Dendritic cell treated with granulocyte-macrophage colony-stimulating factor and Interleukin-4, amounts not matched to agents 40 ng/mL and 50 ng/mL, for 4 days (primary cell): ENCODE results near the gene ASXL1.

Source experiments
- H3K27ac Mint-ChIP-seq: one replicate; pipeline ENCODE4 v1.8.0; 2022; ENCODE audit warnings: mild to moderate bottlenecking, mixed read lengths
- H3K27me3 Mint-ChIP-seq: one replicate; pipeline ENCODE4 v1.8.0; 2022; ENCODE audit warnings: mild to moderate bottlenecking, mixed read lengths
- H3K36me3 Mint-ChIP-seq: one replicate; pipeline ENCODE4 v1.8.0; 2022; ENCODE audit warnings: low read depth, mixed read lengths
- H3K4me1 Mint-ChIP-seq: one replicate; pipeline ENCODE4 v1.8.0; 2022; ENCODE audit warnings: low read depth, mixed read lengths
- H3K4me3 Mint-ChIP-seq: one replicate; pipeline ENCODE4 v1.8.0; 2022; ENCODE audit warnings: mild to moderate bottlenecking, moderate library complexity, mixed read lengths
- H3K9me3 Mint-ChIP-seq: one replicate; pipeline ENCODE4 v1.8.0; 2022; ENCODE audit warnings: mixed read lengths
- intact Hi-C: fragments of 100-400 bp; cut with micrococcal nuclease; formaldehyde crosslinking; loops from one replicate; pipeline ENCODE4 v1.15.0; 2022

ASXL1 gene

DNA sequence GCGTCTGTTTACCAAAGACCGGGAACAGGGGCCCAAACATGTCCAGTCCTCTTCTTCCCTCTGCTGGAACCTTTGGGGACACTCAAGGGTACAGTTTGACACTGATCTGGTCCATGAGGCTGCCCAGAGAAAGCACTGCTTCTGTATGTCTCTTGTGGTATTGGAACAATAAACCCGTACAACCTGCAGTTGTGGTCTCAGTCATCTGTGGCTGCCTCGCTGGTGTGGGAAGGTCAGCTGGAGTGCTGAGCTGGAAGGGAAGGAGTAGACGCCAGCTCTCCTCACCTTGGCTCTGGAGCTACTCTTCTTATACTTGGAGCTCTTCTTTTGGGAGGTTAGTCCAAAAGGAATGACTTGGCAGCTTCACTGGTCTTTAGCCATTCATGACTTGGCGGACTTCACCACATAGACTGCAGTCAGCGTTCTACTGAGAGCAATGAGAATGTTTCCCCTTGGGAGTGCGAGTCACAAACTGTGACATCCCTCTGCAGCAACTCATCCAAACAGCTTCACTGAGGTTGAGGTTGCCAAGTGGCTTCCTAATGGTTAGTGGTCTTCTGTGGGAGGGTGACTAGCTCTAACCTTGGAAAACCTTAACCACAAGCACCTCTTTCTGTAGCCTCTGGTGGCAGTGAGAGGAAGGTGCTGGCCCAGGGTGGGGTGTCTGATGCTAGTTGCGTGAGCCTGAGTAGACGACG lies 81.2 kb downstream of the ASXL1 start:
- Mint-ChIP-seq H3K9me3 (no peaks in the 10 kb centered on the region), H3K4me3 (no peak overlapping the region), H3K36me3 (peaks cover 82% of the 10 kb centered on the region), H3K27me3 (no peaks in the 10 kb centered on the region), H3K27ac (no peak overlapping the region), H3K4me1 (peaks cover 5% of the 10 kb centered on the region)
- intact Hi-C loops: no loop called here

- Mint-ChIP-seq H3K27ac (no peak overlapping the region), H3K4me3 (no peak overlapping the region), H3K4me1 (peaks cover 5% of the 10 kb centered on the region), H3K36me3 (peaks cover 82% of the 10 kb centered on the region), H3K9me3 (no peaks in the 10 kb centered on the region), H3K27me3 (no peaks in the 10 kb centered on the region)
- intact Hi-C loops: no loop called here
These were observed 82.1 kb downstream of the ASXL1 start for GRCh38 chr20:32440069-32440757.

DNA sequence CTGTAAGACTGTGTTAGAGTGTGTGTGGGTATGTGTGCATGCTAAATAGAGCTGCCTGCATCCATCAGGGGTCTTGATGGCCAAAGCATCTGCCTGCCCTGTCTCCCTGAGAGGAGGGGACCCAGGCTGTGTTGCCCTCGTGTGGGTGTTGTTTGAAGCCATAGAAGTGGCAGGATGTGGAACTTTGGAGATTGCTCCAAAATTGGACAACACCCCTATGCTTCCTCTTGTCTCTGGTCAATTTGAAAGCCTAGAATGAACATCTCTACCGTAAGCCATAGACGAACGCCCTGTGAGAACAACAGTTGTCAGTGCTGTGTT lies 82.6 kb downstream of the ASXL1 start:
- peaks cover 10% of the 10 kb centered on the region for H3K4me1 Mint-ChIP-seq
- no peak overlapping the region for H3K4me3 Mint-ChIP-seq
- no peaks in the 10 kb centered on the region for H3K27me3 Mint-ChIP-seq
- intact Hi-C loops: no loop called here
- peaks cover 82% of the 10 kb centered on the region for H3K36me3 Mint-ChIP-seq
- H3K27ac Mint-ChIP-seq: no peak overlapping the region
- H3K9me3 Mint-ChIP-seq: no peaks in the 10 kb centered on the region

DNA sequence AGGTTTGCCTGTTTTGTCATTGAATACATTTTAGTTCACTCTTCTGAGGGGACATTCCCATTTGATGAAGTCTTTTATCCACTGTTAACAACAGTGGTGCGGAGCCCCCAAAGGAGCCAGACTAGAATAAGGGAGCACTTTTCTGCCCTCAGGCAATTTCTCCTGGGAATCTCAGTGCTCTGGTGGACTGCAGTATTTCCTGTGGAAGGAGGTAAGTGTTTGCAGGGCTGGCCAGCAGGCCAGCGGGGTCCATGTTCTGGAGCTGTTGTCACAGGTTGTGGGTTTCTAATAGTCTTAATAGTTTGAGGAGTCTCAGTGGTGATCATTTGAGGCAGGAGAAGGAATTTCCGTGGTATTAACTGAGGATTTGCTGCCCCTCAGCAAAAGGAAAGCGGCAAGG lies 83.5 kb downstream of the ASXL1 start:
- intact Hi-C loops: no loop called here
- no peak overlapping the region for H3K4me3 Mint-ChIP-seq
- H3K27me3 Mint-ChIP-seq: no peaks in the 10 kb centered on the region
- no peak overlapping the region for H3K27ac Mint-ChIP-seq
- H3K4me1 Mint-ChIP-seq: peaks cover 11% of the 10 kb centered on the region
- no peaks in the 10 kb centered on the region for H3K9me3 Mint-ChIP-seq
- H3K36me3 Mint-ChIP-seq: peaks cover 82% of the 10 kb centered on the region

DNA sequence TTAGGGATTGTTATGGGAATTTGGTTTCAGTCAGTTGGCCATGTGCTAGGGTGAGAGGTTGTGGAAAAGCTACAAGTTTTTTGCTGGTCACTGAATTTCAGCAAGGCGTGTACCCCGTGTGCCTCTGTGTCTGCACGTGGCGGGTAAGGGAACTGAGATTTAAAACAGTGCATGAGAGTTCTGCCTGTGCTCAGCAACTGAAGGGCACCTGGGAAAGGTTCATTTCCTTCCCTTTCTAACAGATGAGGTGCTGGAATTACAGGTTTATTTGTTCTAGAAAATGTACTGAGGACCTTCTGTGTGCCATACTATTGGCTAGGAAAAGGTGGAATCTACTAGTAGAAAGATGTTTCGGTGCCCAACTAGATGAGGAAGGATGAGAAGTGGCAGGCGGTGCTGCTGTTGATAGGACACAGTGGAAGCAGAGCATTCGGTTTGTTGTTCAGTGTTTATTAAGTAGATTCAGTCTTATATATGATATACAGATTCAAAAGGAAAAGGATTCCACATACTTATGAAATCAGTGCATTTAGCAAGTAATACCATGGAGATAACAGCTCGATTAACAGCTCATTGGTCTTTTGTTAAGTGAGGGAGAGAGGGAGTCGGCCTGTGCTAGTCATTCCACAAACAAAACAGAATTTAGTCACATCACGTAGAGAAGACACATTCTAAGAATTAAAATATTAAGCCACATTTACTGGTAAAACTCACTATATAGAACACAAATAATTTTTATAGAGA lies 84.7 kb downstream of the ASXL1 start:
- Mint-ChIP-seq H3K4me1 (peaks cover 15% of the 10 kb centered on the region), H3K27me3 (no peaks in the 10 kb centered on the region), H3K4me3 (no peak overlapping the region), H3K9me3 (no peaks in the 10 kb centered on the region), H3K27ac (peak overlapping the region; percentile 13), H3K36me3 (peaks cover 82% of the 10 kb centered on the region)
- intact Hi-C loops: no loop called here

DNA sequence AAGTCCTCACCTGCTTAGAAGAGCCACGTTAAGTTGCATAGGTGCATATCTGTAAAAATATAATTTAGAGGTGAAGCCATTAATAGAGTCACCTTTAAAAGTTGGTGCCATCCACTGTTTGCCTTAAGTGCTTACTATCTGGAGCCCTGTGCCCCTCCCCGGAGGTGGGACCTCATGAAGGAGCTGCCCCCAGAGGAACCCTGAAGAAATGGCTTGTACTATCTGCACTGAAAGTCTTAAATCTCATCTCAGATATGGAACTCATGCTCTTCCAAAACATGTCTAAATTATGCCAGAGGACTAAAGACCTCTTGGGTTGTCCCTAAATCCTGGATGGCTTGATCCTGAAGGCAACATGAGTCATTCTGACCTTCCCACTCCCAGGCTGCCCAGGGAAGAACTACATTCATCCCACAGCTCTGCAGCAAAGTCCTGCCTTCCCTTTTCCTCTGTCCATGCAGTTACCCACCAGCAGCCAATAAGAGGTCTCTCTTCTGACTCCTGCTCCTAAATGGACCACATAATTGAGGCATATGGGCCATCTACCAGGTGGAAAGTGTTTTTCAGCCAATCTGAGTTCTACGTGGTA lies 85.3 kb downstream of the ASXL1 start:
- H3K4me1 Mint-ChIP-seq: peaks cover 21% of the 10 kb centered on the region
- no peaks in the 10 kb centered on the region for H3K27me3 Mint-ChIP-seq

GRCh38 chr20:32444474-32445220 lies 86.5 kb downstream of the ASXL1 start:
- intact Hi-C loops: no loop called here
- H3K36me3 Mint-ChIP-seq: peaks cover 78% of the 10 kb centered on the region
- H3K27ac Mint-ChIP-seq: no peak overlapping the region

More for the DNA sequence above, 85.3 kb downstream of the ASXL1 start:
- H3K4me3 Mint-ChIP-seq: no peak overlapping the region
- intact Hi-C loops: no loop called here
- H3K27ac Mint-ChIP-seq: no peak overlapping the region
- H3K9me3 Mint-ChIP-seq: no peaks in the 10 kb centered on the region
- H3K36me3 Mint-ChIP-seq: peaks cover 83% of the 10 kb centered on the region

DNA sequence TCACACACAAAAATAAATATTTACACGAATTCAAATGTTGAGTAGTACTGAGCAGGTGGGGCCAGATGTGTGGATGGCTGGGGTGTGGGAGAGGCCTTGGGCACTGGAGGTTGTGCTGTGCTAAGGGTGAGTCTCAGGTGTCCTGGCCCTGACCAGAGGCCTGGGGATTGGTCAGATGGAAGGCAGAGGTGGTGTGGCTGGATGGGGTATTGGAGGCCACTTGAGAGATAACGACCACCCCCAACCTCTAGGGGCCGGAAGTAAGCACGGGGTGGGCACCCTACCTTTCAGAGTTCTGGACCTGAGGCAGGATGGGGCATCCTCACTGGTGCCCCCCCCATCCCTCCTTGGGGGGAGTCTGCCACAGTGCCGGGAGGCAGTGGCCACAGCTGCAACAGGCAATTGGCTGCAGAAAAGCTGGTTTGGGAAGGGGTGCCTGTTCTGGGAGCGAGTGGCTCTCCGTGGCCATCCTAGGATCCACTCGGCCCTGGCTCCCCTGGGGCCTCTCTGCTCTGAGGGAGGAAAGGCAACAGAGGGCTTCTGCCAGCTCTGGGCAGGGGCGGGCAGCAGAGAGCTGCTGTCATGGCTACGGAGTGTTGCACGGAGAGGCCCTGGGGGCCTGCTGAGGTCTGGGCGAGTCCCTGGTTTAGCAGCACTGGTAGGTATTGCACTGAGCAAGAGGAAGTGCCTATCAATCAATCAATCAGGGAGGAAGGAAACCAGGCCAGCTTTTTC lies 87.6 kb downstream of the ASXL1 start:
- no peak overlapping the region for H3K4me3 Mint-ChIP-seq
- H3K9me3 Mint-ChIP-seq: no peaks in the 10 kb centered on the region
- H3K36me3 Mint-ChIP-seq: peaks cover 85% of the 10 kb centered on the region

More at GRCh38 chr20:32444474-32445220, 86.5 kb downstream of the ASXL1 start:
- H3K4me1 Mint-ChIP-seq: peaks cover 30% of the 10 kb centered on the region
- no peak overlapping the region for H3K4me3 Mint-ChIP-seq
- H3K9me3 Mint-ChIP-seq: no peaks in the 10 kb centered on the region
- H3K27me3 Mint-ChIP-seq: no peaks in the 10 kb centered on the region

GRCh38 chr20:32446301-32447100 lies 88.4 kb downstream of the ASXL1 start:
- Mint-ChIP-seq H3K36me3 (peaks cover 89% of the 10 kb centered on the region), H3K4me1 (peaks cover 47% of the 10 kb centered on the region), H3K9me3 (no peaks in the 10 kb centered on the region), H3K27me3 (no peaks in the 10 kb centered on the region), H3K4me3 (no peak overlapping the region), H3K27ac (no peak overlapping the region)
- intact Hi-C loops: no loop called here

More for the DNA sequence above, 87.6 kb downstream of the ASXL1 start:
- Mint-ChIP-seq H3K27ac (no peak overlapping the region), H3K4me1 (peaks cover 41% of the 10 kb centered on the region), H3K27me3 (no peaks in the 10 kb centered on the region)
- intact Hi-C loops: no loop called here

DNA sequence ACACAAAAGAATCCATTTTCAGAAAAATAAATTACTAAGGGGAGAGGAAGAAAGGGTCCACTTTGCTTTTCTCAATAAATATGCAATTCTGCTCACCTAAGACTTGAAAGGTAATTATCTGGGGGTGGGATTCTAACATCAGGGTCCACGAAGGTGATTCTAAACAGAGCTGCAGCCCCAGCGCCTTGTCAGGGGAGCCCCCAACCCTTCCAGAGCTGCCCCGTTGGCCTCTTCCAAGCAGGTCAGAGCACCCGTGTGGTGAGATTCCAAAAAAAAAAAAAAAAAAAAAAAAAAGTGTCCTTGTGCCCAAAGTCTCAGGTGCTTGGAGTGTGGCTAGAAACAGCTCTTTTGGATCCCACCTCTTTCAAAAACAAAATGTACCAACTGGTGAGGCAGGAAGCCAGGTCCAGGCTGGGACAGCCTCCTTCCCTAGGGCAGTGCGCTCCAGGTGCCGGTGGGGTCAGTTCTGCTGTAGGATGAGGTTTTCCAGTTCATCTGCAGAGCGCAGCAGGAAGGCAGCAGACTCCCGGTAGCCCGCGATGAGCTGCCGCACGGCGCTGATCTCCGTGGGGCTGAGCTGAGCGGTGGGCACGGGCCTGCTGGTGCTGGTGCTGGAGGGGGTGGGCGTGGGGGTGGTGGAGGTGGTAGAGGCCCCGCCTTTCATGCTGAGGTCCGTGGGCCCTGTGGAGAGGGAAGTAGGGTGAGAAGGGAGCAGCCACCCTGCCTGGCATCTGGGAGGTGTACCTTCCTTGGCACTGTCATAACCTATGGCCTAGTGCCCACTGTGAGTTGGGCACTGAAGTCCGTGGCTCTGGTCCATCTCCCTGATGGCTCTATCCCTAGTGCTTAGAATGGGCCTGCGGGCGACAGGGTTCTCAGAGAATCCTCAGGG lies 89.3 kb downstream of the ASXL1 start:
- intact Hi-C loops: no loop called here
- peaks cover 52% of the 10 kb centered on the region for H3K4me1 Mint-ChIP-seq
- H3K27ac Mint-ChIP-seq: no peak overlapping the region
- H3K27me3 Mint-ChIP-seq: no peaks in the 10 kb centered on the region
- no peaks in the 10 kb centered on the region for H3K9me3 Mint-ChIP-seq
- no peak overlapping the region for H3K4me3 Mint-ChIP-seq
- H3K36me3 Mint-ChIP-seq: peaks cover 90% of the 10 kb centered on the region

- Mint-ChIP-seq H3K27ac (no peak overlapping the region), H3K4me1 (peaks cover 57% of the 10 kb centered on the region), H3K27me3 (no peaks in the 10 kb centered on the region), H3K9me3 (no peaks in the 10 kb centered on the region), H3K36me3 (peaks cover 90% of the 10 kb centered on the region), H3K4me3 (no peak overlapping the region)
- intact Hi-C loops: no loop called here
These were observed 90.3 kb downstream of the ASXL1 start for GRCh38 chr20:32448306-32449056.
